ENCODE data around the gene GLRX3. TPM values are rescaled to one million over a fixed set of nuclear protein-coding genes. Genes with fewer than 3 reads are reported as not detected.

Gene GLRX3
- total RNA-seq, 2 donors from 2014 or later, result 41.6 to 43.1 TPM

GRCh38 chr10:130202984-130203621 is 66.9 kb downstream of the GLRX3 start:
- H3K4me1 ChIP-seq (ENCODE audit: control insufficient read depth in 1 of 2, low read depth in 2 of 2), result no peaks in the 10 kb centered on the region
- TF ChIP-seq CTCF (IDR thresholded peaks at IDR 0.05), result no peak
- no peak overlapping the region for H3K27ac ChIP-seq
- H3K36me3 ChIP-seq, result no peaks in the 10 kb centered on the region
- H3K9me3 ChIP-seq, result no peaks in the 10 kb centered on the region
- H3K4me3 ChIP-seq, result no peak overlapping the region
- H3K27me3 ChIP-seq (replicated peaks; ENCODE audit: insufficient read depth), result no peaks in the 10 kb centered on the region
- no peak for ATAC-seq (ENCODE audit: insufficient number of reproducible peaks, low FRiP score, low read depth)
- DNase-seq (ENCODE audit: low spot score), result no peak

- H3K9me3 ChIP-seq, result no peaks in the 10 kb centered on the region
- no peak overlapping the region for H3K4me3 ChIP-seq
- DNase-seq (ENCODE audit: low spot score), result no peak
- ATAC-seq (ENCODE audit: insufficient number of reproducible peaks, low FRiP score, low read depth), result no peak
- H3K36me3 ChIP-seq, result no peaks in the 10 kb centered on the region
- TF ChIP-seq CTCF (IDR thresholded peaks at IDR 0.05), result no peak
- H3K27me3 ChIP-seq (replicated peaks; ENCODE audit: insufficient read depth), result no peaks in the 10 kb centered on the region
- H3K27ac ChIP-seq, result no peak overlapping the region
- no peaks in the 10 kb centered on the region for H3K4me1 ChIP-seq (ENCODE audit: control insufficient read depth in 1 of 2, low read depth in 2 of 2)
These were observed 67.4 kb downstream of the GLRX3 start for GRCh38 chr10:130203626-130204025.

- TF ChIP-seq CTCF (IDR thresholded peaks at IDR 0.05), result no peak
- Histone ChIP-seq H3K36me3 (no peaks in the 10 kb centered on the region), H3K9me3 (no peaks in the 10 kb centered on the region), H3K4me3 (no peak overlapping the region), H3K27ac (no peak overlapping the region), H3K4me1 (ENCODE audit: control insufficient read depth in 1 of 2, low read depth in 2 of 2) (no peaks in the 10 kb centered on the region), H3K27me3 (replicated peaks; ENCODE audit: insufficient read depth) (no peaks in the 10 kb centered on the region)
- no peak for ATAC-seq (ENCODE audit: insufficient number of reproducible peaks, low FRiP score, low read depth)
- no peak for DNase-seq (ENCODE audit: low spot score)
These were observed 70.1 kb downstream of the GLRX3 start for GRCh38 chr10:130206216-130206737.

- Histone ChIP-seq H3K4me3 (no peak overlapping the region), H3K36me3 (no peaks in the 10 kb centered on the region), H3K4me1 (ENCODE audit: control insufficient read depth in 1 of 2, low read depth in 2 of 2) (no peaks in the 10 kb centered on the region), H3K27me3 (replicated peaks; ENCODE audit: insufficient read depth) (no peaks in the 10 kb centered on the region), H3K27ac (no peak overlapping the region), H3K9me3 (no peaks in the 10 kb centered on the region)
- TF ChIP-seq CTCF (IDR thresholded peaks at IDR 0.05), result no peak
- ATAC-seq (ENCODE audit: insufficient number of reproducible peaks, low FRiP score, low read depth), result no peak
- no peak for DNase-seq (ENCODE audit: low spot score)
These were observed 71.0 kb downstream of the GLRX3 start for GRCh38 chr10:130207205-130207604.

GRCh38 chr10:130208807-130209206 is 72.6 kb downstream of the GLRX3 start:
- DNase-seq (ENCODE audit: low spot score), result no peak
- no peak for ATAC-seq (ENCODE audit: insufficient number of reproducible peaks, low FRiP score, low read depth)
- Histone ChIP-seq H3K9me3 (no peaks in the 10 kb centered on the region), H3K27ac (no peak overlapping the region), H3K36me3 (no peaks in the 10 kb centered on the region), H3K4me1 (ENCODE audit: control insufficient read depth in 1 of 2, low read depth in 2 of 2) (no peaks in the 10 kb centered on the region), H3K27me3 (replicated peaks; ENCODE audit: insufficient read depth) (no peaks in the 10 kb centered on the region), H3K4me3 (no peak overlapping the region)
- TF ChIP-seq CTCF (IDR thresholded peaks at IDR 0.05), result no peak
